K562 (cell line): ENCODE measurements around the gene NUP133. TPM values are rescaled to one million over a fixed set of nuclear protein-coding genes. Genes with fewer than 3 reads are reported as not detected.

ENCODE experiments used
- ATAC-seq: fragments of 200-7000 bp; cut with Tn5 transposase; 3 replicates; pipeline ENCODE4 v1.9.1; 2020; ENCODE audit warnings: moderate library complexity
- BruUV-seq: library from RNA; stranded (reverse); fragments of 400-500 nt; replicated peaks from 2 replicates; lab custom pipeline; 2021; lab: Mats Ljungman, UMichigan
- CTCF ChIA-PET: fragments of 300-600 bp; formaldehyde crosslinking; extraction: SDS; loops from one replicate; lab custom pipeline; 2021; ENCODE audit warnings: low intra/inter-chr PET ratio; lab: Yijun Ruan, JAX
- POLR2A ChIA-PET: fragments of 300-600, 350-650 bp; sonication (Branson Sonifier 250); formaldehyde crosslinking; extraction: SDS; loops from one replicate; lab custom pipeline; 2021; ENCODE audit warnings: antibody characterized with exemption, inconsistent platforms; lab: Yijun Ruan, JAX
- DNase-seq, 4 experiments: peaks; one replicate each; pipeline versions ENCODE4 v3.0.0 to v3.0.0-alpha.2; 2011 to 2018; ENCODE audit warnings: low spot score in 3 of 4, mixed read lengths in 3 of 4; ENCODE audit errors: extremely low read depth in 1 of 4
- FAIRE-seq: peaks from 2 replicates; lab custom pipeline; 2011; peaks lifted over from hg19 to GRCh38; lab: Jason Lieb, UNC
- H2AFZ ChIP-seq: 2 replicates; pipeline ENCODE4 v1.6.0; 2011; ENCODE audit warnings: low read depth, low read length, control low read depth, inconsistent platforms
- H3K27ac ChIP-seq: fragments of 200-600 bp; 3 replicates; pipeline ENCODE4 v1.8.0; 2011; ENCODE audit warnings: low read depth, mild to moderate bottlenecking, control low read depth, inconsistent platforms, low read length, moderate library complexity, mixed read lengths; ENCODE audit errors: extremely low read depth
- H3K27me3 ChIP-seq, 2 experiments: fragments of 300-600 bp in 1 of 2; 2 replicates in 1 of 2; 3 replicates in 1 of 2; pipeline versions ENCODE4 v1.6.0 to v1.8.0; 2011; ENCODE audit warnings: inconsistent platforms in 2 of 2, low read length in 2 of 2, mild to moderate bottlenecking in 1 of 2, mixed read lengths in 1 of 2, moderate library complexity in 1 of 2; ENCODE audit not compliant: control insufficient read depth in 2 of 2, insufficient read depth in 2 of 2
- H3K36me3 ChIP-seq: fragments of 300-600 bp; 3 replicates; pipeline ENCODE4 v1.8.0; 2011; ENCODE audit warnings: mild to moderate bottlenecking, low read length, inconsistent platforms; ENCODE audit not compliant: control insufficient read depth, insufficient read depth
- H3K4me1 ChIP-seq, 2 experiments: fragments of 200-600 bp in 1 of 2; replicated peaks in 1 of 2; 2 replicates in 1 of 2; 3 replicates in 1 of 2; pipeline versions ENCODE4 v1.5.1 to v1.8.0; 2011; ENCODE audit warnings: inconsistent platforms in 2 of 2, low read length in 2 of 2, mild to moderate bottlenecking in 1 of 2, mixed read lengths in 1 of 2, moderate library complexity in 1 of 2; ENCODE audit not compliant: control insufficient read depth in 2 of 2, insufficient read depth in 2 of 2
- H3K4me2 ChIP-seq: 2 replicates; pipeline ENCODE4 v1.6.1; 2011; ENCODE audit warnings: low read length, control low read depth, inconsistent platforms, mixed read lengths; ENCODE audit not compliant: insufficient read depth
- H3K4me3 ChIP-seq: fragments of 200-600 bp; sonication (generic), shearing (Covaris generic); 2 replicates; pipeline ENCODE4 v1.5.1; 2016; ENCODE audit warnings: control low read depth, inconsistent platforms
- H3K79me2 ChIP-seq: fragments of 200-600 bp; 3 replicates; pipeline ENCODE4 v1.8.0; 2011; ENCODE audit warnings: low read length, inconsistent platforms; ENCODE audit not compliant: control insufficient read depth, insufficient read depth
- H3K9ac ChIP-seq, 2 experiments: 2 replicates each; pipeline versions ENCODE4 v1.6.0 to v1.6.1; 2011; ENCODE audit warnings: low read depth in 2 of 2, low read length in 2 of 2, control low read depth in 1 of 2, inconsistent platforms in 1 of 2, mild to moderate bottlenecking in 1 of 2, mixed read lengths in 1 of 2; ENCODE audit not compliant: insufficient read depth in 1 of 2
- H3K9me1 ChIP-seq: one replicate; pipeline ENCODE4 v1.6.0; 2011; ENCODE audit warnings: inconsistent platforms, mild to moderate bottlenecking, low read length, moderate library complexity; ENCODE audit not compliant: control insufficient read depth, insufficient read depth
- H3K9me3 ChIP-seq: replicated peaks from 2 replicates; pipeline ENCODE4 v1.5.1; 2011; ENCODE audit warnings: low read depth, low read length, inconsistent platforms; ENCODE audit not compliant: control insufficient read depth, insufficient read depth
- H4K20me1 ChIP-seq: replicated peaks from 2 replicates; pipeline ENCODE4 v1.6.1; 2011; ENCODE audit warnings: low read length, inconsistent platforms, mixed read lengths; ENCODE audit not compliant: control insufficient read depth, insufficient read depth
- ARID2 ChIP-seq: fragments of 450-650 bp; IDR thresholded peaks from 2 replicates; pipeline ENCODE4 v1.6.1; 2017; ENCODE audit warnings: antibody characterized with exemption, mild to moderate bottlenecking
- BCL6 ChIP-seq: fragments of 250-450 bp; sonication (Bioruptor Pico); IDR thresholded peaks from 2 replicates; pipeline ENCODE4 v1.4.0; 2020
- BCLAF1 ChIP-seq, 2 experiments: fragments of 450-650 bp in 1 of 2; IDR thresholded peaks; 2 replicates each; pipeline ENCODE4 v1.6.1; 2011 to 2017; ENCODE audit warnings: low read depth in 2 of 2, antibody characterized with exemption in 1 of 2, borderline replicate concordance in 1 of 2, low read length in 1 of 2, mild to moderate bottlenecking in 1 of 2, mixed read lengths in 1 of 2; ENCODE audit not compliant: control insufficient read depth in 1 of 2
- CBFA2T2 ChIP-seq: fragments of 450-650 bp; conservative IDR thresholded peaks from 2 replicates; pipeline ENCODE4 v1.6.1; 2017; ENCODE audit warnings: mild to moderate bottlenecking
- CLOCK ChIP-seq: fragments of 250-450 bp; sonication (Bioruptor Pico); IDR thresholded peaks from 2 replicates; pipeline ENCODE4 v1.4.0; 2020; ENCODE audit warnings: mild to moderate bottlenecking, moderate library complexity, borderline replicate concordance
- HSF4 ChIP-seq: fragments of 250-450 bp; sonication (Bioruptor Pico); IDR thresholded peaks from 2 replicates; pipeline ENCODE4 v2.1.2; 2022; ENCODE audit warnings: mild to moderate bottlenecking, moderate library complexity, borderline replicate concordance
- MCM7 ChIP-seq, 2 experiments: fragments of 450-650 bp; IDR thresholded peaks; 2 replicates each; pipeline ENCODE4 v1.6.1; 2016 to 2018
- MTA1 ChIP-seq: fragments of 450-650 bp; IDR thresholded peaks from 2 replicates; pipeline ENCODE4 v1.6.1; 2017; ENCODE audit warnings: borderline replicate concordance
- MYNN ChIP-seq, 2 experiments: sonication (generic); formaldehyde crosslinking in 1 of 2; IDR thresholded peaks; 2 replicates each; pipeline versions ENCODE4 v1.5.0 to v1.6.1; 2016 to 2020; ENCODE audit warnings: antibody characterized with exemption in 1 of 2, missing genetic modification reagents in 1 of 2
- SMARCC2 ChIP-seq: fragments of 450-650 bp; IDR thresholded peaks from 2 replicates; pipeline ENCODE4 v1.6.1; 2017; ENCODE audit warnings: antibody characterized with exemption, moderate library complexity, mild to moderate bottlenecking, low read depth
- SRSF3 ChIP-seq: fragments of 200-400 bp; formaldehyde crosslinking; IDR thresholded peaks from 2 replicates; pipeline ENCODE4 v1.6.1; 2016; ENCODE audit warnings: mild to moderate bottlenecking, low read length, moderate library complexity; ENCODE audit not compliant: insufficient read depth
- ZC3H8 ChIP-seq: fragments of 450-650 bp; IDR thresholded peaks from 2 replicates; pipeline ENCODE4 v1.6.1; 2017
- ZNF253 ChIP-seq: fragments of 250-450 bp; sonication (Bioruptor Pico); conservative IDR thresholded peaks from 2 replicates; pipeline ENCODE4 v1.6.1; 2021; ENCODE audit warnings: mild to moderate bottlenecking
- ZNF280A ChIP-seq: fragments of 450-650 bp; IDR thresholded peaks from 2 replicates; pipeline ENCODE4 v1.6.1; 2018; ENCODE audit warnings: mild to moderate bottlenecking, low read depth; ENCODE audit not compliant: partially characterized antibody
- ZNF57 ChIP-seq: fragments of 450-650 bp; formaldehyde crosslinking; IDR thresholded peaks from 2 replicates; pipeline ENCODE4 v1.4.0; 2020; ENCODE audit warnings: mild to moderate bottlenecking, moderate library complexity
- ZNF696 ChIP-seq: fragments of 250-450 bp; sonication (Bioruptor Pico); conservative IDR thresholded peaks from 2 replicates; pipeline ENCODE4 v1.4.0; 2020; ENCODE audit warnings: mild to moderate bottlenecking, moderate library complexity
- ZZZ3 ChIP-seq: fragments of 450-650 bp; IDR thresholded peaks from 2 replicates; pipeline ENCODE4 v1.6.1; 2016; ENCODE audit warnings: antibody characterized with exemption, mild to moderate bottlenecking, moderate library complexity
- WGBS: fragments of 100-300 bp; shearing (Covaris generic); methylation state at CpG from one replicate; pipeline ENCODE4 v1.1.6; 2016; ENCODE audit warnings: low coverage, mixed read lengths; ENCODE audit not compliant: insufficient coverage; ENCODE audit errors: missing lambda C conversion rate; 5-methylcytosine and 5-hydroxymethylcytosine counted together
- in situ Hi-C: fragments of 300-500 bp; cut with MboI; formaldehyde crosslinking; loops from 4 replicates; pipeline ENCODE4 v1.15.0; 2018; ENCODE audit warnings: inconsistent platforms, mixed read lengths
- intact Hi-C: fragments of 100-400 bp; cut with micrococcal nuclease; formaldehyde crosslinking; loops from 2 replicates; pipeline ENCODE4 v1.14.2; 2022
- polyA plus RNA-seq, 8 experiments: library from polyadenylated mRNA; depleted of rRNA in 4 of 8; stranded (reverse) in 5 of 8; unstranded in 3 of 8; fragments of >200 nt; fragmentation: Nextera tagmentation in 2 of 8; fragmentation: Illumina TruSeq in 1 of 8; extraction: Ambion mirVana in 2 of 8; extraction: Trizol in 1 of 8; gene quantifications; 2 replicates each; pipeline versions ENCODE4 v1.2.1 to v1.2.3, GENCODE V29; 2011 to 2014; ENCODE audit warnings: inconsistent platforms in 1 of 8, missing spikeins in 1 of 8
- total RNA-seq, 7 experiments: library from RNA; depleted of rRNA in 6 of 7; stranded (reverse); fragments of >200 nt in 6 of 7; fragmentation: Illumina TruSeq in 2 of 7; extraction: Trizol in 2 of 7; gene quantifications; 2 replicates each; pipeline versions ENCODE4 v1.2.1 to v1.2.3, GENCODE V29; 2011 to 2021; ENCODE audit warnings: low replicate concordance in 1 of 7

NUP133 gene
- total and polyA plus RNA-seq, 9 of the 15 experiments (the other 6 are each of a cell fraction or from before 2014, with no cell fraction given): 21.7 to 85.1 (median 61.3) TPM

GRCh38 chr1:229526695-229527094 is 18.6 kb upstream of the NUP133 start:
- WGBS: 92% methylated on average over 1 of the region's 1 CpG
- no peak for ATAC-seq
- FAIRE-seq: no peak
- H3K79me2 ChIP-seq: no peaks in the 10 kb centered on the region
- in situ Hi-C loops: no loop called here
- H3K4me1 ChIP-seq: no peaks in the 10 kb centered on the region
- H3K27me3 ChIP-seq: no peaks in the 10 kb centered on the region
- H3K9me3 ChIP-seq: no peaks in the 10 kb centered on the region
- H3K27ac ChIP-seq: no peak overlapping the region
- TF ChIP-seq HSF4 (CRISPR knock-in tag) (no peak), ZC3H8 (no peak), BCL6 (CRISPR knock-in tag) (no peak), ZNF253 (CRISPR knock-in tag) (no peak), ZZZ3 (no peak), MTA1 (no peak), ZNF696 (CRISPR knock-in tag) (no peak), ARID2 (no peak), ZNF280A (no peak), BCLAF1 (IDR thresholded peaks at IDR 0.05; ENCODE audit: borderline replicate concordance in 1 of 2, control insufficient read depth in 1 of 2, low read depth in 2 of 2, low read length in 1 of 2) (no peak), SMARCC2 (no peak), CBFA2T2 (no peak), CLOCK (CRISPR knock-in tag) (no peak), MYNN (IDR thresholded peaks at IDR 0.05) (no peak), MYNN (CRISPR knock-in tag; IDR thresholded peaks at IDR 0.05) (no peak), ZNF57 (CRISPR knock-in tag) (no peak), SRSF3 (no peak), MCM7 (IDR thresholded peaks at IDR 0.05) (no peak)
- BruUV-seq: no TSS peak
- H3K4me3 ChIP-seq: no peak overlapping the region
- peaks cover 78% of the 10 kb centered on the region for H3K36me3 ChIP-seq
- H2AFZ ChIP-seq: no peak overlapping the region
- H3K4me2 ChIP-seq: no peak overlapping the region
- H4K20me1 ChIP-seq: no peaks in the 10 kb centered on the region
- no peaks in the 10 kb centered on the region for H3K9me1 ChIP-seq
- ChIA-PET CTCF (no interaction called here), POLR2A (interaction anchor here (0.6 to 2.0 kb wide), 7 partner anchors 9 to 683 kb away, joined by 3 to 12 read pairs (median 5); partner anchors contain the start of gene NUP133)
- intact Hi-C loops: no loop called here
- no peak for DNase-seq
- no peak overlapping the region for H3K9ac ChIP-seq
